ENCODE data around the gene FLRT2. TPM values are rescaled to one million over a fixed set of nuclear protein-coding genes. Genes with fewer than 3 reads are reported as not detected.

The FLRT2 gene
- total RNA-seq, 1 experiment from 2014 or later, result 0.17 TPM

DNA sequence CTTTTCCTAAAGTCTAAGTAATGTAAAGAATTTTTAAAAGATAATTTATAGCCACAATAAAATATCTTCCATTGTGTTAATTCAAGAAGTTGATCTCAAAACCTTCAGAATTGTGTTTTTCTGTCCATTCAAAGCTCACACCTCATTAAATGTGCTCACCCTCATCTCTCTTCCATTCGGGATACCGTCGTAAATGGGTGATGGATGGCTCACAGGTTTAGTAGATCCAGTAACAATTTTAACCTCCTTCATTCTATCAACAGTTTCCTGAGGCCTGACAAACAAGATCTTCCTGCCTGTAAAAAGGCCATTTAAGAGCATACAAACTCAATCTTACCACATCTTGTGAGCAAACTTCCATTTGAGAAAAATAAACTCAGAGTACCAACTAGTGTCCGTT is 9.4 kb upstream of the FLRT2 start:
- intact Hi-C loops (cut with micrococcal nuclease), result no loop called here
- ATAC-seq (no peak), DNase-seq (ENCODE audit: low read depth, low spot score) (no peak)
- peaks cover 8 to 9% of the 10 kb centered on the region in 2 experiments; a peak in 2 of 4 replicates for H3K9me3 ChIP-seq (ENCODE audit: control insufficient read depth in 1 of 2, insufficient read depth in 1 of 2, low read depth in 1 of 2, low read length in 2 of 2)
- H3K4me3 ChIP-seq (replicated peaks in 1 of 2; ENCODE audit: low read depth in 1 of 2, low read length in 2 of 2), result no peak overlapping the region
- no peaks in the 10 kb centered on the region for H3K36me3 ChIP-seq (ENCODE audit: control insufficient read depth in 1 of 2, insufficient read depth in 2 of 2, low read length in 2 of 2)
- no peaks in the 10 kb centered on the region for H4K20me1 ChIP-seq (ENCODE audit: insufficient read depth)
- H2AFZ ChIP-seq (ENCODE audit: low read depth, low read length, poor library complexity, severe bottlenecking), result no peak overlapping the region
- no peak overlapping the region for H3K27ac ChIP-seq (ENCODE audit: low read depth, low read length)
- H3K4me1 ChIP-seq (ENCODE audit: control insufficient read depth in 1 of 2, insufficient read depth in 2 of 2, low read length in 2 of 2), result no peaks in the 10 kb centered on the region
- no peak overlapping the region for H3K4me2 ChIP-seq (ENCODE audit: low read length)
- no peaks in the 10 kb centered on the region for H3K9me2 ChIP-seq (ENCODE audit: insufficient read depth)
- ChIA-PET RAD21 (ENCODE audit: low non-redundant PET in 1 of 2, low total read pairs in 2 of 2, uncharacterized antibody in 2 of 2, unreplicated experiment in 2 of 2) (no interaction called here), POLR2A (no interaction called here), CTCF (no interaction called here)
- H3K27me3 ChIP-seq (ENCODE audit: insufficient read depth, low read length), result no peaks in the 10 kb centered on the region
- TF ChIP-seq POLR2A (IDR thresholded peaks at IDR 0.05; ENCODE audit: borderline replicate concordance, extremely low read depth, insufficient read depth, insufficient read length), result no peak
- no peak for TF ChIP-seq ZNF274 (IDR thresholded peaks at IDR 0.05; ENCODE audit: low read depth, low read length)
- TF ChIP-seq, protein P1, sequence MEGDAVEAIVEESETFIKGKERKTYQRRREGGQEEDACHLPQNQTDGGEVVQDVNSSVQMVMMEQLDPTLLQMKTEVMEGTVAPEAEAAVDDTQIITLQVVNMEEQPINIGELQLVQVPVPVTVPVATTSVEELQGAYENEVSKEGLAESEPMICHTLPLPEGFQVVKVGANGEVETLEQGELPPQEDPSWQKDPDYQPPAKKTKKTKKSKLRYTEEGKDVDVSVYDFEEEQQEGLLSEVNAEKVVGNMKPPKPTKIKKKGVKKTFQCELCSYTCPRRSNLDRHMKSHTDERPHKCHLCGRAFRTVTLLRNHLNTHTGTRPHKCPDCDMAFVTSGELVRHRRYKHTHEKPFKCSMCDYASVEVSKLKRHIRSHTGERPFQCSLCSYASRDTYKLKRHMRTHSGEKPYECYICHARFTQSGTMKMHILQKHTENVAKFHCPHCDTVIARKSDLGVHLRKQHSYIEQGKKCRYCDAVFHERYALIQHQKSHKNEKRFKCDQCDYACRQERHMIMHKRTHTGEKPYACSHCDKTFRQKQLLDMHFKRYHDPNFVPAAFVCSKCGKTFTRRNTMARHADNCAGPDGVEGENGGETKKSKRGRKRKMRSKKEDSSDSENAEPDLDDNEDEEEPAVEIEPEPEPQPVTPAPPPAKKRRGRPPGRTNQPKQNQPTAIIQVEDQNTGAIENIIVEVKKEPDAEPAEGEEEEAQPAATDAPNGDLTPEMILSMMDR (IDR thresholded peaks at IDR 0.05 in 2 of 3, conservative IDR thresholded peaks at IDR 0.05 in 1 of 3; ENCODE audit: borderline replicate concordance in 1 of 3, insufficient read depth in 1 of 3, low read depth in 2 of 3, low read length in 2 of 3), result no peak
- TF ChIP-seq, protein P2, sequence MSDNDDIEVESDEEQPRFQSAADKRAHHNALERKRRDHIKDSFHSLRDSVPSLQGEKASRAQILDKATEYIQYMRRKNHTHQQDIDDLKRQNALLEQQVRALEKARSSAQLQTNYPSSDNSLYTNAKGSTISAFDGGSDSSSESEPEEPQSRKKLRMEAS (IDR thresholded peaks at IDR 0.05), result no peak
- no peak for TF ChIP-seq ELF1 (IDR thresholded peaks at IDR 0.05; ENCODE audit: borderline replicate concordance, low read depth)
- TF ChIP-seq EZH2 (IDR thresholded peaks at IDR 0.05), result no peak
- TF ChIP-seq EZH2phosphoT487 (IDR thresholded peaks at IDR 0.05; ENCODE audit: borderline replicate concordance), result no peak
- no peak for TF ChIP-seq POLR2AphosphoS5 (IDR thresholded peaks at IDR 0.05; ENCODE audit: low read depth, low read length)
- H3K9ac ChIP-seq (ENCODE audit: low read length), result no peak overlapping the region
- no TSS peak for BruUV-seq (replicated peaks)
- no peaks in the 10 kb centered on the region for H3K79me2 ChIP-seq (ENCODE audit: insufficient read depth, low read length)

DNA sequence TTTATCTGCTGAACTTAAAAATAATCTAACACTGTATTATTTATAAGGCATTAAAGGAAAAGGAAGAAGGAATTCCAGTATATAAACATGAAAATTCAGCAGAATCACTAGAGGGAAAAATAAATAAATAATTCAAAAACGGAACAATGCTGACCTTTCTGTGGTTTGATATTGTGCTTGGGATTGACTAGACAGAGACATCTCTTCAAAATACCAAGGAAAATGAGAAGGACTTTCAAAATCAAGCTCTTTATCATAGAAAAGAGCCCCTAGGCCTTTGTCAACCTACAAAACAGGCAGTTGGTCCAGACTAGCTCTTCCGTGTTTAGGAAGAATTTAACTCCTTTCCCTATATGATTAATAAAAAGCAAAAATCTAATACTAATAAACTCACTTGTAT is 6.3 kb upstream of the FLRT2 start:
- no peak overlapping the region for H3K9ac ChIP-seq (ENCODE audit: low read length)
- no peaks in the 10 kb centered on the region for H3K4me1 ChIP-seq (ENCODE audit: control insufficient read depth in 1 of 2, insufficient read depth in 2 of 2, low read length in 2 of 2)
- no peaks in the 10 kb centered on the region for H3K79me2 ChIP-seq (ENCODE audit: insufficient read depth, low read length)
- DNase-seq (ENCODE audit: low read depth, low spot score) (no peak), ATAC-seq (no peak)
- CTCF ChIA-PET, result no interaction called here
- no TSS peak for BruUV-seq (replicated peaks)
- no peak overlapping the region for H3K4me3 ChIP-seq (replicated peaks in 1 of 2; ENCODE audit: low read depth in 1 of 2, low read length in 2 of 2)
- peaks cover 10% of the 10 kb centered on the region in 2 experiments; a peak in 2 of 4 replicates for H3K9me3 ChIP-seq (ENCODE audit: control insufficient read depth in 1 of 2, insufficient read depth in 1 of 2, low read depth in 1 of 2, low read length in 2 of 2)
- no peak overlapping the region for H3K27ac ChIP-seq (ENCODE audit: low read depth, low read length)
- POLR2A ChIA-PET, result no interaction called here
- no peaks in the 10 kb centered on the region for H3K9me2 ChIP-seq (ENCODE audit: insufficient read depth)
- intact Hi-C loops (cut with micrococcal nuclease), result no loop called here
- H2AFZ ChIP-seq (ENCODE audit: low read depth, low read length, poor library complexity, severe bottlenecking), result no peak overlapping the region
- no peaks in the 10 kb centered on the region for H3K27me3 ChIP-seq (ENCODE audit: insufficient read depth, low read length)
- no peaks in the 10 kb centered on the region for H4K20me1 ChIP-seq (ENCODE audit: insufficient read depth)
- TF ChIP-seq TCF7L2 (IDR thresholded peaks at IDR 0.05; ENCODE audit: borderline replicate concordance, extremely low read depth, insufficient read depth, insufficient read length), result no peak
- TF ChIP-seq EZH2 (IDR thresholded peaks at IDR 0.05), result no peak
- no peak for TF ChIP-seq CBX3 (IDR thresholded peaks at IDR 0.05; ENCODE audit: low read depth)
- no peak for TF ChIP-seq YY1 (IDR thresholded peaks at IDR 0.05; ENCODE audit: extremely low read depth, insufficient replicate concordance, low read depth, low read length)
- TF ChIP-seq EZH2phosphoT487 (IDR thresholded peaks at IDR 0.05; ENCODE audit: borderline replicate concordance), result no peak
- TF ChIP-seq, protein P3, sequence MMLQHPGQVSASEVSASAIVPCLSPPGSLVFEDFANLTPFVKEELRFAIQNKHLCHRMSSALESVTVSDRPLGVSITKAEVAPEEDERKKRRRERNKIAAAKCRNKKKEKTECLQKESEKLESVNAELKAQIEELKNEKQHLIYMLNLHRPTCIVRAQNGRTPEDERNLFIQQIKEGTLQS (IDR thresholded peaks at IDR 0.05), result no peak
- H3K4me2 ChIP-seq (ENCODE audit: low read length), result no peak overlapping the region
- no peaks in the 10 kb centered on the region for H3K36me3 ChIP-seq (ENCODE audit: control insufficient read depth in 1 of 2, insufficient read depth in 2 of 2, low read length in 2 of 2)
- RAD21 ChIA-PET (ENCODE audit: low non-redundant PET in 1 of 2, low total read pairs in 2 of 2, uncharacterized antibody in 2 of 2, unreplicated experiment in 2 of 2), result no interaction called here

Measured in HCT116 (cell line).